Left ventricle myocardium inferior (tissue), 1 donor: ENCODE data around the gene ZCCHC13. TPM values are rescaled to one million over a fixed set of nuclear protein-coding genes. Genes with fewer than 3 reads are reported as not detected.

Source experiments
- DNase-seq: peaks from one replicate; pipeline ENCODE4 v3.0.0-alpha.2; 2020
- H3K27ac ChIP-seq: fragments of 200-600 bp; replicated peaks from 2 replicates; pipeline ENCODE4 v1.8.0; 2021
- H3K27me3 ChIP-seq: fragments of 200-600 bp; 2 replicates; pipeline ENCODE4 v1.8.0; 2021; ENCODE audit warnings: low read depth
- H3K36me3 ChIP-seq: fragments of 200-600 bp; 2 replicates; pipeline ENCODE4 v1.8.0; 2021
- H3K4me1 ChIP-seq: fragments of 200-600 bp; 2 replicates; pipeline ENCODE4 v1.8.0; 2021
- H3K4me3 ChIP-seq: fragments of 200-600 bp; 2 replicates; pipeline ENCODE4 v1.8.0; 2021; ENCODE audit warnings: mild to moderate bottlenecking, moderate library complexity
- H3K9me3 ChIP-seq: fragments of 200-600 bp; replicated peaks from 2 replicates; pipeline ENCODE4 v1.8.0; 2021
- intact Hi-C: fragments of 100-400 bp; cut with micrococcal nuclease; formaldehyde crosslinking; loops from one replicate; pipeline ENCODE4 v1.11.0; 2022
- total RNA-seq: library from RNA; stranded (reverse); fragmentation: NEBNext Ultra II Directional; extraction: Animal tissue kit (Norgen Biotek cat#: 25700); gene quantifications from one replicate; pipeline ENCODE4 v1.2.1, GENCODE V29; 2021
- TF ChIP-seq, protein P1 (sequence below): fragments of 200-600 bp; IDR thresholded peaks from 2 replicates; pipeline ENCODE4 v1.8.0; 2021; ENCODE audit warnings: antibody characterized with exemption, mild to moderate bottlenecking, borderline replicate concordance
- donor health status: DM: no; HTN: yes; CAD: no; lungs with severe emphysema.

ZCCHC13 gene
- total RNA-seq, 1 donor from 2014 or later: not detected

DNA sequence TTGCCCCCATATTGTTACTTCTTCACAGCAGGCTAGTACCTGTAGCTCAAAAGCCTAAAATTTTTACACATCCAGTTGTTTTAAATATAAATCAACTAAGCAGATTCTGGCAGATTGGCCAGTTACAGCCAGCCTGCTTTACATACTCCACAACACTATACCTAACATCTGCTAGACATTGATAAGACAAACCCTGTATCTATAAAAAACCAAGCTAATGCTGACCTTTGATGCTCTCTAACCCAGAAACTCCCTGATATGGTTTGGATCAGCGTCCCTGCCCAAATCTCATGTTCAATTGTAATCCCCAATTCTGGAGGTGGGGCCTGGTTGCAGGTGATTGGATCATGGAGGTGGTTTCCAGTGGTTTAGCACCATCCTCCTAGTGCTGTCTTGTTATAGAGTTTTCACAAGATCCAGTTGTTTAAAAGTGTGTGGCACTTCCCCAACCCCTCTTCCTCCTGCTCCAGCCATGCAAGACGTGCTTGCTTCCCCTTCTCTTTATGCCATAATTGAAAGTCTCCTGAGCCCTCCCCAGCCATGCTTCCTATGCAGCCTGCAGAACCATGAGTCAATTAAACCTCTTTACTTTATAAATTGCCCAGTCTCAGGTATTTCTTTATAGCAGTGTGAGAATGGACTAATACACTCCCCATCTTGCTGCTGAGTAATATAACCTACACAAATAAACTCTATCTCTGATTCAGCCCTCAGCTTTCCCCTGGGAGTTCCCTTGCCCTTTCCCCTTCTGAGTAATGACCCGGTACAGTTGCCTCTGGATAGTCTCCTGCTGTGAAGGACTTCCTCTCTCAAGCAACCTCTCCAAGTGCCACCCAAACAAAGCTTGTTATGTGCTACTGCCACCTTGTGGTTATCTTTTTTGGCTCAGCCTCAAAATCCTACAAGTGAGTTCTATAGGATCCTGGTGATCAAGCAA is 39.6 kb downstream of the ZCCHC13 start:
- H3K27me3 ChIP-seq: no peaks in the 10 kb centered on the region
- no peaks in the 10 kb centered on the region for H3K4me1 ChIP-seq
- peaks cover 6% of the 10 kb centered on the region for H3K9me3 ChIP-seq
- intact Hi-C loops: loop anchor here (5.0 kb wide), 1 partner anchor 486 kb away; no protein-coding TSS in a partner anchor
- H3K27ac ChIP-seq: no peak overlapping the region
- no peak for DNase-seq
- H3K4me3 ChIP-seq: no peak overlapping the region
- TF ChIP-seq, protein P1, sequence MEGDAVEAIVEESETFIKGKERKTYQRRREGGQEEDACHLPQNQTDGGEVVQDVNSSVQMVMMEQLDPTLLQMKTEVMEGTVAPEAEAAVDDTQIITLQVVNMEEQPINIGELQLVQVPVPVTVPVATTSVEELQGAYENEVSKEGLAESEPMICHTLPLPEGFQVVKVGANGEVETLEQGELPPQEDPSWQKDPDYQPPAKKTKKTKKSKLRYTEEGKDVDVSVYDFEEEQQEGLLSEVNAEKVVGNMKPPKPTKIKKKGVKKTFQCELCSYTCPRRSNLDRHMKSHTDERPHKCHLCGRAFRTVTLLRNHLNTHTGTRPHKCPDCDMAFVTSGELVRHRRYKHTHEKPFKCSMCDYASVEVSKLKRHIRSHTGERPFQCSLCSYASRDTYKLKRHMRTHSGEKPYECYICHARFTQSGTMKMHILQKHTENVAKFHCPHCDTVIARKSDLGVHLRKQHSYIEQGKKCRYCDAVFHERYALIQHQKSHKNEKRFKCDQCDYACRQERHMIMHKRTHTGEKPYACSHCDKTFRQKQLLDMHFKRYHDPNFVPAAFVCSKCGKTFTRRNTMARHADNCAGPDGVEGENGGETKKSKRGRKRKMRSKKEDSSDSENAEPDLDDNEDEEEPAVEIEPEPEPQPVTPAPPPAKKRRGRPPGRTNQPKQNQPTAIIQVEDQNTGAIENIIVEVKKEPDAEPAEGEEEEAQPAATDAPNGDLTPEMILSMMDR: peak; percentile 63
- no peaks in the 10 kb centered on the region for H3K36me3 ChIP-seq

DNA sequence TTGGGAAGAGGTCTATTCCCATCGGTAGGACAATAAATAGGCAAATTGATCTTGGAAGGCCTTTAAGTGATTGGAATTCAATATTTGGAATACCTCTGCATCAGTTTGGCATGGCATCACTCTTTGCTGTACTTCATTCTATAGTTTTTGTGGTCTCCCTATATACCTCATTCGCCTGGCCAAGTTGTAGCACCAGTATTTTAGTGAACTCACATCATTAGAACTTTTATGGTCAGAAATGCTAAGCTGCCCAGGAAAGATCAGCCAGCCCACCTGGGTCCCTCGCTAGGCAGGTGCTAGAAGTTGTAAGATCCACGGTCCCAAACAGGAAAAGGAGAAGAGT is 40.3 kb downstream of the ZCCHC13 start:
- H3K4me3 ChIP-seq: no peak overlapping the region
- no peak overlapping the region for H3K27ac ChIP-seq
- H3K4me1 ChIP-seq: no peaks in the 10 kb centered on the region
- DNase-seq: no peak
- intact Hi-C loops: loop anchor here (5.0 kb wide), 1 partner anchor 487 kb away; no protein-coding TSS in a partner anchor
- TF ChIP-seq, protein P1: no peak
- no peaks in the 10 kb centered on the region for H3K27me3 ChIP-seq
- no peaks in the 10 kb centered on the region for H3K9me3 ChIP-seq
- H3K36me3 ChIP-seq: no peaks in the 10 kb centered on the region

DNA sequence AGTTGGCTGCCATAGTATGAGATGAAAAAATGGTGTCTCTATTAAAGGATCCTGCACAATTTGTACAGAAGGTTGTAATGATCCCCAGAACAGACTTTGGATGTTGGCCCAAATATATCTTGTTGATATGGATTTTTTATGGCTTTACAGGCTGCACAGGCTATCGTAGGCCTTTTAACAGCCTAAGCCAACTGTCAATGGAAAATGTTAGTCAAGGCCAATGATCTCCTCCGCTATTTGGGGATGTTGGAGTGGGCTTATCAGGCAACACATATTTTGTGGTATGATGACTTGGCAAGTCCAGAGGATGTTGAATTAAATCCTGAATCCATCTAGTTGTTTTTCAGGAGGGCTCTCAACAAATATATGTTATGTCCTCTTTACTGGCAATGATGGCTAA is 42.1 kb downstream of the ZCCHC13 start:
- Histone ChIP-seq H3K27ac (no peak overlapping the region), H3K4me1 (no peaks in the 10 kb centered on the region), H3K27me3 (no peaks in the 10 kb centered on the region), H3K4me3 (no peak overlapping the region), H3K9me3 (no peaks in the 10 kb centered on the region), H3K36me3 (no peaks in the 10 kb centered on the region)
- TF ChIP-seq, protein P1: no peak
- DNase-seq: no peak
- intact Hi-C loops: no loop called here

- no peak overlapping the region for H3K4me3 ChIP-seq
- H3K27me3 ChIP-seq: no peaks in the 10 kb centered on the region
- intact Hi-C loops: no loop called here
- no peaks in the 10 kb centered on the region for H3K9me3 ChIP-seq
- no peak for DNase-seq
- H3K36me3 ChIP-seq: no peaks in the 10 kb centered on the region
- no peak overlapping the region for H3K27ac ChIP-seq
- TF ChIP-seq, protein P1: no peak
- no peaks in the 10 kb centered on the region for H3K4me1 ChIP-seq
These were observed 45.4 kb downstream of the ZCCHC13 start for GRCh38 chrX:74349387-74349786.

DNA sequence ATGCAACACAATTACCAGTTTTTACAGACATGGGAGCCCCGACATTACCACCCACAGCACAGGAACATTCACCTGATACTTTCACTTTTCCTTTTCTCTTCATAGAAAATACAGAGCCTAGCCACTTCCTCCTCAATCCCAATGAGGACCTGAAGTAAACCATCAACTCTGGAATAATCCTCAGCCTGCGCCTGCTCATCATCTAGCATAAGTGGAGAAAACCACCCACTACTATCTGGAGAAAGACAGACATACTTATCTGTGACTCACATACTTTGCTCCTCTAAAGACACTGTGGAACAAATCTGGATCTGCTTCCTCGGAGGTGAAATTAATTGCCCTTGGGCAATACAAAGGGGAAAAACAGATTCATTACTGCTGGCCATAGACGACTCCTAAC is 47.8 kb downstream of the ZCCHC13 start:
- Histone ChIP-seq H3K36me3 (no peaks in the 10 kb centered on the region), H3K27me3 (no peaks in the 10 kb centered on the region), H3K4me1 (no peaks in the 10 kb centered on the region), H3K27ac (no peak overlapping the region), H3K4me3 (no peak overlapping the region), H3K9me3 (no peaks in the 10 kb centered on the region)
- intact Hi-C loops: no loop called here
- TF ChIP-seq, protein P1: no peak
- DNase-seq: no peak
